GM12891 (cell line): ENCODE data around the gene PNRC1. TPM values are rescaled to one million over a fixed set of nuclear protein-coding genes. Genes with fewer than 3 reads are reported as not detected.
"Not testable (repeated sequence)": the region's sequence is repeated elsewhere in the genome, so short reads cannot be mapped to it uniquely, and the experiment has no call there.

Experiments used
- DNase-seq: peaks from one replicate; pipeline ENCODE4 v3.0.0; 2011; ENCODE audit warnings: low spot score; ENCODE audit not compliant: insufficient read length
- FAIRE-seq: peaks from 2 replicates; lab custom pipeline; 2011; peaks lifted over from hg19 to GRCh38; lab: Jason Lieb, UNC
- PAX5 ChIP-seq: IDR thresholded peaks from 2 replicates; pipeline ENCODE4 v1.6.1; 2011; ENCODE audit warnings: low read length, moderate library complexity, mild to moderate bottlenecking; ENCODE audit not compliant: insufficient read depth, severe bottlenecking
- POLR2A ChIP-seq: IDR thresholded peaks from 2 replicates; pipeline ENCODE4 v1.6.1; 2011; ENCODE audit warnings: low read depth, low read length, control low read depth
- POLR2AphosphoS5 ChIP-seq: IDR thresholded peaks from 2 replicates; pipeline ENCODE4 v1.6.1; 2011; ENCODE audit warnings: low read depth, low read length, control low read depth
- POU2F2 ChIP-seq: IDR thresholded peaks from 2 replicates; pipeline ENCODE4 v1.6.1; 2011; ENCODE audit warnings: low read depth, mild to moderate bottlenecking, control low read depth, low read length, moderate library complexity
- SPI1 ChIP-seq: IDR thresholded peaks from 2 replicates; pipeline ENCODE4 v1.6.1; 2011; ENCODE audit warnings: low read depth, low read length, control low read depth
- TAF1 ChIP-seq: IDR thresholded peaks from 2 replicates; pipeline ENCODE4 v1.6.1; 2011; ENCODE audit warnings: low read depth, low read length, control low read depth
- polyA plus RNA-seq: library from polyadenylated mRNA; unstranded; fragments of >200 nt; gene quantifications from one replicate; pipeline ENCODE4 v1.2.1, GENCODE V29; 2012; ENCODE audit warnings: low read depth, missing spikeins, inconsistent platforms; ENCODE audit not compliant: missing spikeins

PNRC1 gene
- polyA plus RNA-seq = 42.8 TPM

- TF ChIP-seq SPI1 (no peak), POLR2A (peak; percentile 98), POLR2AphosphoS5 (peak; percentile 99), PAX5 (peak; percentile 18), POU2F2 (peak; percentile 85), TAF1 (peak; percentile 97)
- DNase-seq = peak; percentile 81
- FAIRE-seq = peak; percentile 97
Observed at GRCh38 chr6:89080281-89081128, at the start of gene PNRC1. PNRC1 (plus strand) TSS chr6:89080751; CDS start chr6:89080895, 144 bp downstream.

- FAIRE-seq = no peak
Observed at GRCh38 chr6:89032599-89032998, 48.0 kb upstream of the PNRC1 start.

GRCh38 chr6:89033461-89033860 is 47.1 kb upstream of the PNRC1 start:
- no peak for FAIRE-seq
- DNase-seq = no peak
- TF ChIP-seq TAF1 = no peak

More at GRCh38 chr6:89032599-89032998, 48.0 kb upstream of the PNRC1 start:
- TF ChIP-seq SPI1 (no peak), POLR2A (no peak)
- DNase-seq = no peak

DNA sequence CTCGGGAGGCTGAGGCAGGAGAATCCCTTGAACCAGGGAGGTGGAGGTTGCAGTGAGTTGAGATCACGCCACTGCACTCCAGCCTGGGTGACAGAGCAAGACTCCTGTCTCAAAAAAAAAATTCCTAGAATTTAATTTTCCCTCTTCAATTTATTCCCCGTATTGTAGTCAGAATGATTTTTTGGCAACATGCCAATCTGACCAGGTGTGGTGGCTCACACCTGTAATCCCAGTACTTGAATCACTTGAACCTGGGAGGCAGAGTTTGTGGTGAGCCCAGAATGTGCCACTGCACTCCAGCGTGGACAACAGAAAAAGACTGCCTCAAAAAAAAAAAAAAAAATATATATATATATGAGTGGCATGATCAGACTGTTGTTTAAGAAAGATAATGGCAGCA is 46.4 kb upstream of the PNRC1 start:
- not testable (repeated sequence) for DNase-seq, FAIRE-seq

DNA sequence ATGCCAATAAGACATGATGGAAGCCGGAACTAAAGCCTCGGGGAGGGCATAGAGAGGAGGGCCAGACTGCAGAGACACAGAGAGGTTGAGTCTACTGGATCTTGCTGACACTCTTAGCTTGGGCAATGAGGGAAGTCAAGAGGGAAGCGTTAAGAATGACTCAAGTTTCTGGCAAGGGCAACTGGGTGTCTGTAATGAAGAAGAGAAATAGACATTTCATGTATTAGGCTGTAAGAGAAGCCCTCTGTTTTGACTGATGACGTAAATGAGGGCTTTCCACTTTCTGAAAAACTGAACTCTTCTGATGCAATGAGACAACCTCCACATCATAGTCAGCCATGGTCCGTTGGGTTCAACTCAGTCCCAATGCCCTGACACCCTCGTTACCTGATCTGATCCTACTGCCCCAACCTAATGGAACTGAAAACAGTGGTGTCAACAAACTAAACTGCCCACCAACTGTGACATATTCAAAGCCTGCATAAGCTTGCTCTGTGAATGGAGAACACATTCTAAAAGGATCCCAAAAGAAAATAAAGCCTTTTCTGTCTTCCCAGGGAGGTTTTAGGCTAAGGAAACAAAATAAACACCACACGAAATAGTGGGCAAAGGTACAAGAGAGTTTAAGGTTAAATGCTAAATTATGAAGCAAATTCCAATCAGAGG is 45.8 kb upstream of the PNRC1 start:
- peak; percentile 26 for FAIRE-seq
- TF ChIP-seq POLR2AphosphoS5 = no peak
- no peak for TF ChIP-seq SPI1
- no peak for TF ChIP-seq POU2F2
- no peak for TF ChIP-seq POLR2A
- no peak for TF ChIP-seq PAX5
- TF ChIP-seq TAF1 = no peak
- no peak for DNase-seq

GRCh38 chr6:89035252-89036101 is 45.1 kb upstream of the PNRC1 start:
- FAIRE-seq (no peak), DNase-seq (no peak)
- TF ChIP-seq POU2F2 (no peak), TAF1 (no peak), POLR2AphosphoS5 (no peak), PAX5 (no peak), POLR2A (no peak), SPI1 (no peak)

DNA sequence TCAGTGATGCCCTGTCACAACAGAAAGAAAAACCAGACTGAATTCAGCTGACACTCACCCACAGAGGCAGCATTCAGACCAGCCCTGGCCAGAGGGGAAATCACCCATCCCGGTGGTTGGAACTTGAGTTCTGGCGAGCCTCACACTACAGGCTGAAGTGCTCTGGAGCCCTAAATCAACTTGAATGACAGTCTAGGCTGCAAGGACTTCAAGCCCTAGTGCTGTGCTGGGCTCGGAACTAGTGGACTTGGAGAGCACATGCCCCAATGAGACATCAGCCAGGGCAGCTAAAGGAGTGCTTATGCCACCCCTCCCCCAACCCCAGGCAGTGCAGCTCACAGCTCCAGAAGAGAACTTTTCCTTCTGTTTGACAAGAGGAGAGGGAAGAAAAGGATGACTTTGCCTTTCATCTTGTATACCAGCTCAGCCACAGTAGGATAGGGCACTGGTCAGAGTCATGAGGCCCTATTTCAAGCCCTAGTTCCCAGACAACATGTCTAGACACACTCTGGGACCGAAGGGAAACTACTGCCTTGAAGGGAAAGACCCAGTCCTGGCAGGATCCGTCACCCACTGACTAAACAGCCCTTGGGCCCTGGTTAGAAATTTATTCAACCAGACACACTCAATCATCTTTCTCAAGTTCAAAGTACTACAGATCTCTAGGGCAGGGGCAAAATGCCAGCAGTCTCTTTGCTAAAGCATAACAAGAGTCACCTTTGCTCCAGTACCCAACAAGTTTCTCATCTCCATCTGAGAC is 43.2 kb upstream of the PNRC1 start:
- TF ChIP-seq POU2F2 (no peak), POLR2A (no peak), POLR2AphosphoS5 (no peak), TAF1 (no peak), PAX5 (no peak), SPI1 (no peak)
- FAIRE-seq = no peak
- no peak for DNase-seq

DNA sequence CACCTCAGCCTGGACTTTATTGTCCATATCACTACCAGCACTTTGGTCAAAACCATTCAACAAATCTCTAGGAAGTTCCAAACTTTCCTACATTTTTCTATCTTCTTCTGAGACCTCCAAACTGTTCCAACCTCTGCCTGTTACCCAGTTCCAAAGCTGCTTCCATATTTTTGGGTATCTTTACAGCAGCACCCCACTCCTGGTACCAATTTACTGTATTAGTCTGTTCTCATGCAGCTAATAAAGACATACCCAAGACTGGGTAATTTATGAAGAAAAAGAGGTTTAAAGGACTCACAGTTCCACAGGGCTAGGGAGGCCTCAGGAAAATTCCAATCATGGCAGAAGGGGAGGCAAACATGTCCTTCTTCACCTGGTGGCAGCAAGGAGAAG is 42.7 kb upstream of the PNRC1 start:
- FAIRE-seq = not testable (repeated sequence)

DNA sequence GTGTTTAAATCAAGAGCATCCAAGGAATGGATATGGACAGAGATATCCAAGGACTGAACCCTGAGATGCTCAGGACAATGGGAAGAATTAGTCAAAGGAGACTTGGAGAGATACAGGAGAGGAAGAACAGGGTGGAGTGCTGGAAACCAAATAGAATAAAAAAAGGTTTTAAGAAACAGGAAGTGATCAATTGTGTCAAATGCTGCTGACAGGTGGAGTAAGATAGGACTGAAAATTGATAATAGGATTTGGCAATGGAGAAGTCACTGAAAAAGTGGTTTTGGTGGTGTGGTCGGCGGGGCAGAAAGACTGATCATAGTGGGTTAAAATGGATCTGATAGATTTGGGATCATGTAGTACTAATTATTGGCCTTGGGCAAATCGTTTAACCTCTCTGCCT is 37.9 kb upstream of the PNRC1 start:
- FAIRE-seq (no peak), DNase-seq (no peak)
- TF ChIP-seq TAF1 (no peak), PAX5 (no peak), POLR2AphosphoS5 (no peak), POU2F2 (no peak), SPI1 (peak; percentile 66), POLR2A (no peak)

More for the DNA sequence above, 42.7 kb upstream of the PNRC1 start:
- DNase-seq = not testable (repeated sequence)
